Mesodermal cell (in vitro differentiated cells): Measurements from ENCODE around the gene KCNQ1OT1.

ENCODE experiments used
- H3K27ac ChIP-seq: 2 replicates; pipeline ENCODE4 v1.7.0; 2013; ENCODE audit warnings: mild to moderate bottlenecking, low read depth, low read length, moderate library complexity; ENCODE audit not compliant: severe bottlenecking
- H3K36me3 ChIP-seq: 2 replicates; pipeline ENCODE4 v1.7.1; 2013; ENCODE audit warnings: mild to moderate bottlenecking, low read length, moderate library complexity; ENCODE audit not compliant: control insufficient read depth, insufficient read depth
- H3K4me1 ChIP-seq: one replicate; pipeline ENCODE4 v1.7.1; 2013; ENCODE audit warnings: mild to moderate bottlenecking, low read length; ENCODE audit not compliant: insufficient read depth, control insufficient read depth, poor library complexity, severe bottlenecking
- H3K4me3 ChIP-seq: 2 replicates; pipeline ENCODE4 v1.7.0; 2013; ENCODE audit warnings: low read length, control low read depth, mild to moderate bottlenecking; ENCODE audit not compliant: insufficient read depth, poor library complexity, severe bottlenecking; ENCODE audit errors: extremely low read depth
- H3K9me3 ChIP-seq: 2 replicates; pipeline ENCODE4 v1.7.1; 2013; ENCODE audit warnings: mild to moderate bottlenecking, low read length, moderate library complexity; ENCODE audit not compliant: control insufficient read depth
- WGBS, 2 experiments: methylation state at CpG; one replicate each; pipeline ENCODE4 v1.1.5; 2013; ENCODE audit warnings: missing lambda C conversion rate in 2 of 2; ENCODE audit not compliant: insufficient coverage in 2 of 2; 5-methylcytosine and 5-hydroxymethylcytosine counted together

The KCNQ1OT1 gene

DNA sequence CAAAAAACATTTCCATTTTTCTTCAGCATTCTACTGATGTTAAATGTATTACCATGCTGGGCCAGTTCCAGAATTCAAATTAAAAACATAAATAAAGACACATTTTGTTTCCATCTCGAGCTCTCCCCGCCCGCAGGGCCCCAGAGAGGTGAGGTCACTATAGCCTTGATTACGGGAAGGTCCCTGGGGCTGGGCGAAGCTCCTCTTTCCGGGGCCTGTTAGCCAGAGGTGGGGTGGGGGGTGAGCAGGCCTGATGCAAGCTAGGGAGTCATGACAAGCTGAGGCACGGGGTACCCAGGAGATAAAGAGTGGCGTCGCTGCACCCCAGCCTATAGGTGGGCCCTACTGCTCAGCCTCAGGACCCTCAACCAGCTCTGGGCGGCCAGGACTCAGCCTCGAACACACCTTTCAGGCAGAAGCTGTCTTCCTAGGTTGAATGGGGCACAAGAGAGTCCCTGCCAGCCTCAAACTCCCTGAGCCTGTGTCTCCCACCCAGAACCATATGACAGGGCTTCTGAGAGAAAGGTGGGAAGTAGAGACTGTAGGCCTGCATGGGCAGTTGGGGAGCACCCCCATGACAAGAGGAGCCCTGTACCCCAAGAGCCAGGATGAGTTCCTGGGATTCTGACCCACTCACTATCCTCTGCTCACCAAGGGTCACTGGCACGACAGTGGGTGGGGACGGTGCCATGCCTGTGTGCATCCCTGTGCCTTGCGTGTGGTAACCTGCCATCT is 34.8 kb downstream of the KCNQ1OT1 start:
- no peak overlapping the region for H3K4me3 ChIP-seq
- H3K27ac ChIP-seq = no peak overlapping the region
- H3K4me1 ChIP-seq = no peaks in the 10 kb centered on the region

DNA sequence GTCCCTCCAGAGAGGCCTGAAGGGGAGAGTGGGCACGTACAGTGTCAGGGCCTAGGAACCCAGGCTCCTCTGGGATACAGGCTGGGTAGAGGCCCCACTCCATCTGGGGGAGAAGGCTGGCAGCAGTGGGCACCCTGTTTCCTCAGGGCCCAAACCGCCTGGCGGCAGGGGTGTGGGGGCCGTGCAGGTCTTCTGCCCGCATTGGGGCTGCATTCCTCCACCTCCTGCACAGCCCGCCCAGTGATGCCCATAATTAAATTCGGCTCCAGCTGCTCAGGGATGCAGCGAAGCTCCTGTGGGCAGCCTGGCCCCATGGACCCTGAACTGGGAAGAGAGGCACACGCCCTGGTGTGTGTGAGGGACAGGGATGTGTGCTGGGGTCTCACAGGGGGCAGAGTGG is 35.4 kb downstream of the KCNQ1OT1 start:
- Histone ChIP-seq H3K4me1 (no peaks in the 10 kb centered on the region), H3K36me3 (peaks cover 44% of the 10 kb centered on the region), H3K27ac (no peak overlapping the region), H3K4me3 (no peak overlapping the region), H3K9me3 (peaks cover 27% of the 10 kb centered on the region)
- 93 to 100% methylated on average over 5 to 8 of the region's 9 CpGs for WGBS, 2 experiments

More for the DNA sequence above, 34.8 kb downstream of the KCNQ1OT1 start:
- Histone ChIP-seq H3K36me3 (peaks cover 50% of the 10 kb centered on the region), H3K9me3 (peaks cover 25% of the 10 kb centered on the region)
- WGBS, 2 experiments = 94 to 98% methylated on average over 10 to 13 of the region's 14 CpGs

GRCh38 chr11:2663915-2664314 is 35.9 kb downstream of the KCNQ1OT1 start:
- Histone ChIP-seq H3K4me1 (no peaks in the 10 kb centered on the region), H3K9me3 (peaks cover 32% of the 10 kb centered on the region), H3K36me3 (peaks cover 40% of the 10 kb centered on the region), H3K4me3 (no peak overlapping the region), H3K27ac (no peak overlapping the region)

DNA sequence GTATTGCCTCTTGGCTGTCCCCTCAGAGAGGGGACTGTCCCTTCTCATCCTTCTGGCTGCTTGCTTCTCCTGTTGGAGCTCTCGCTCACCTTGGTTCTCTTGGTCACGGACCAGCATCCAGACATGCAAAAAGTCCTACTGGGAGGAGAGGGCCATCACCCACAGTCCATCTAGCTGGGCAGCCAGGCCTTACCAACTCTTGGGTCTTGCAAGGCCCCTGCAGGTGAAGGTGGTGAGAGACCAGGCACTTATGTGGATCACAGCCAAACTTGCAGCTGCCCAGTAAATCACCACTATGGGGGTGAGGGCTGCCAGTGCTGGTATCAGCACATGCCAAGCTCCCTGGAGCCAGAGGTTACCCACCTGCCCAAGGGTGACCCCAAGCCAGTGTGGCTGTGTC is 36.3 kb downstream of the KCNQ1OT1 start:
- Histone ChIP-seq H3K4me1 (no peaks in the 10 kb centered on the region), H3K4me3 (no peak overlapping the region), H3K36me3 (peaks cover 40% of the 10 kb centered on the region), H3K9me3 (peaks cover 35% of the 10 kb centered on the region), H3K27ac (no peak overlapping the region)
- WGBS, 2 experiments = 80 to 100% methylated on average over 1 of the region's 2 CpGs

DNA sequence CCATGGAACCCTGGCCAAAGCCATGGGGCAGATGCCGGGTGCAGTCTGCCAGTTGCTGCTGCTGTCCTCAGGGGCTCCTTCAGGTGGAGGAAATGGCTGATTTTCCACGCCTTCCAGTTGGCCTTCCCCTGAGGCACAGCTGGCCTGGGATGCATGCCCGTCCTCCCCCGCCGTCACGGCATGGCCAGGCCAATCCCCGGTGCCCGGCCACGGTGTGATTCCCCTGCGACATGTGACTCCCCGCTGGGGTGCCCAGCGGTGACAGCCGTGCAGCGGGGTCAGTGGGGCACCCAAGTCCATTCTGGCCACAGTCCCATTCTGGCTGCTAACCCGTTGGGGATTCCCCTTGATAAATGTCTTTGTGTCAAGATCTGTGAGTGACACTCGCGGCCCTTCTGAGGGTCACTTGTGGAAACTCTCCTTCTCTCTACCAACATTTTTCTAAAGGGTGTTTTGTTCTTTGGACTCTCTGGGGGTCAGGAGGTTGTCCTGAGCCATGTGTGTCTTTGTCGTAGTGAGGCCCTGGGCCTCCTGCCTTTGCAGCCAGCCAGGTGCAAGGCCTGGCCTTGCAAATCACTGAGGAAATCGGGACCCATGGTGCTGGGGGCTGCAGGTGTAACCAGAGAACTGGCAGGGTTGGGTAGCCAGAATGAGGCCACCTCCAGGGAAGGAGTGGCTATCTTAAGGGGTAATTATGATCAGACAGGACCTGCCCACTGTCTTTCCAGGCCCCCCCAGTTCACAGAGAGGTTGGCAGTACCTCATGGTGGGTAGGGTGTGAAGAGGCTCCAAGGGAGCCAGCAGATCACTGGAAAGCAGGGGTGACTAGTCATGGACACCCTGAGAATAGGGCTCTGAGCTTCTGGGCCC is 37.1 kb downstream of the KCNQ1OT1 start:
- H3K9me3 ChIP-seq = peaks cover 41% of the 10 kb centered on the region
- no peak overlapping the region for H3K4me3 ChIP-seq
- no peak overlapping the region for H3K27ac ChIP-seq
- peaks cover 33% of the 10 kb centered on the region for H3K36me3 ChIP-seq
- 91 to 95% methylated on average over 15 to 16 of the region's 19 CpGs for WGBS, 2 experiments
- no peaks in the 10 kb centered on the region for H3K4me1 ChIP-seq

GRCh38 chr11:2662024-2662312 is 37.8 kb downstream of the KCNQ1OT1 start:
- H3K4me3 ChIP-seq = no peak overlapping the region
- H3K36me3 ChIP-seq = peaks cover 33% of the 10 kb centered on the region
- 88 to 92% methylated on average over 3 to 4 of the region's 5 CpGs for WGBS, 2 experiments
- no peaks in the 10 kb centered on the region for H3K4me1 ChIP-seq
- peaks cover 43% of the 10 kb centered on the region for H3K9me3 ChIP-seq
- H3K27ac ChIP-seq = no peak overlapping the region

GRCh38 chr11:2661173-2662023 is 38.4 kb downstream of the KCNQ1OT1 start:
- Histone ChIP-seq H3K4me3 (no peak overlapping the region), H3K36me3 (peaks cover 29% of the 10 kb centered on the region), H3K9me3 (peaks cover 43% of the 10 kb centered on the region), H3K27ac (no peak overlapping the region), H3K4me1 (no peaks in the 10 kb centered on the region)
- WGBS, 2 experiments = 86 to 100% methylated on average over 1 to 3 of the region's 4 CpGs

- no peak overlapping the region for H3K27ac ChIP-seq
- H3K4me3 ChIP-seq = no peak overlapping the region
Observed at GRCh38 chr11:2660357-2660939, 39.3 kb downstream of the KCNQ1OT1 start.

GRCh38 chr11:2657697-2658284 is 42.0 kb downstream of the KCNQ1OT1 start:
- Histone ChIP-seq H3K4me1 (no peaks in the 10 kb centered on the region), H3K4me3 (no peak overlapping the region), H3K9me3 (peaks cover 40% of the 10 kb centered on the region), H3K27ac (no peak overlapping the region), H3K36me3 (peaks cover 7% of the 10 kb centered on the region)
- WGBS, 2 experiments = 90% methylated on average over 5 of the region's 8 CpGs; no CpG with 5 or more reads in 1 of the 2 experiments

More at GRCh38 chr11:2660357-2660939, 39.3 kb downstream of the KCNQ1OT1 start:
- Histone ChIP-seq H3K36me3 (peaks cover 27% of the 10 kb centered on the region), H3K9me3 (peaks cover 46% of the 10 kb centered on the region), H3K4me1 (no peaks in the 10 kb centered on the region)
- WGBS, 2 experiments = 100% methylated on average over 1 of the region's 2 CpGs; no CpG with 5 or more reads in 1 of the 2 experiments

GRCh38 chr11:2656859-2657258 is 42.9 kb downstream of the KCNQ1OT1 start:
- H3K9me3 ChIP-seq = peaks cover 45% of the 10 kb centered on the region
- H3K36me3 ChIP-seq = peaks cover 3% of the 10 kb centered on the region
- 100% methylated on average over 1 of the region's 1 CpG; no CpG with 5 or more reads in 1 of the 2 experiments for WGBS, 2 experiments
- no peak overlapping the region for H3K4me3 ChIP-seq
- no peak overlapping the region for H3K27ac ChIP-seq
- no peaks in the 10 kb centered on the region for H3K4me1 ChIP-seq
